Osteocyte (in vitro differentiated cells): ENCODE data around the gene DTNB. TPM values are rescaled to one million over a fixed set of nuclear protein-coding genes. Genes with fewer than 3 reads are reported as not detected.

Experiments
- DNase-seq: peaks from one replicate; pipeline ENCODE4 v3.0.0; 2021; ENCODE audit warnings: mixed read lengths; ENCODE audit not compliant: unreplicated experiment; ENCODE audit errors: extremely low spot score
- H3K27ac Mint-ChIP-seq: one replicate; pipeline ENCODE4 v1.8.0; 2021; ENCODE audit warnings: mild to moderate bottlenecking, mixed read lengths; ENCODE audit not compliant: unreplicated experiment
- H3K27me3 Mint-ChIP-seq: one replicate; pipeline ENCODE4 v1.8.0; 2021; ENCODE audit warnings: mixed read lengths; ENCODE audit not compliant: unreplicated experiment
- H3K36me3 Mint-ChIP-seq: one replicate; pipeline ENCODE4 v1.8.0; 2021; ENCODE audit warnings: mixed read lengths; ENCODE audit not compliant: unreplicated experiment
- H3K4me1 Mint-ChIP-seq: one replicate; pipeline ENCODE4 v1.8.0; 2021; ENCODE audit warnings: mixed read lengths; ENCODE audit not compliant: unreplicated experiment
- H3K4me3 Mint-ChIP-seq: one replicate; pipeline ENCODE4 v1.8.0; 2021; ENCODE audit warnings: mild to moderate bottlenecking, moderate library complexity, mixed read lengths; ENCODE audit not compliant: unreplicated experiment
- H3K9me3 Mint-ChIP-seq: one replicate; pipeline ENCODE4 v1.8.0; 2021; ENCODE audit warnings: mixed read lengths; ENCODE audit not compliant: unreplicated experiment
- total RNA-seq: library from RNA; stranded (reverse); gene quantifications from 2 replicates; pipeline ENCODE4 v1.2.1, GENCODE V29; 2021
- TF ChIP-seq, protein P1 (sequence below): fragments of 200-600 bp; sonication (generic); IDR thresholded peaks from 2 replicates; pipeline ENCODE4 v1.5.0; 2021; ENCODE audit warnings: antibody characterized with exemption, mild to moderate bottlenecking, moderate library complexity

DTNB gene
- total RNA-seq, 1 donor from 2014 or later, result 20.9 TPM

DNA sequence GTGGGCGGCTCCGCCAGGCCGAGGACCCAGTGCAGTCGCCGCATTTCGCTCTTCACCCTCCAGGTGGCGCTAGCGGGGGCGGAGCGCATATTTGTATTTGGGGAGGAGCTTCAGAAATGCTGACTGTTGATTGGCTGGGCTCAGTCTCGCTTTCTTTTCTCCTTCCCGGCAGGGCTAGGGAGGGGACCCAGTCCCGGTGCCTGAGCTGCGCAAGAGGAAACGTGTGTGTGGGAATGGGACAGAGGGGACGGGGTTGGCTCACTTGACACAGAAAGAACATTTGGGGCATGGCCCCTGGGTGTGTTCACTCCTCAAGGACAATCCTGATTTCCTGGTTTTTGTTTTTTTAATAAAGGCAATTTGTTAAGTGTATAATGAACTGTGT, 311.3 kb downstream of the DTNB start:
- peak overlapping the region; percentile 64 for H3K4me3 Mint-ChIP-seq
- no peaks in the 10 kb centered on the region for H3K27me3 Mint-ChIP-seq
- H3K36me3 Mint-ChIP-seq, result no peaks in the 10 kb centered on the region
- no peaks in the 10 kb centered on the region for H3K9me3 Mint-ChIP-seq
- peaks cover 9% of the 10 kb centered on the region for H3K4me1 Mint-ChIP-seq
- DNase-seq, result peak; percentile 97
- TF ChIP-seq, protein P1, sequence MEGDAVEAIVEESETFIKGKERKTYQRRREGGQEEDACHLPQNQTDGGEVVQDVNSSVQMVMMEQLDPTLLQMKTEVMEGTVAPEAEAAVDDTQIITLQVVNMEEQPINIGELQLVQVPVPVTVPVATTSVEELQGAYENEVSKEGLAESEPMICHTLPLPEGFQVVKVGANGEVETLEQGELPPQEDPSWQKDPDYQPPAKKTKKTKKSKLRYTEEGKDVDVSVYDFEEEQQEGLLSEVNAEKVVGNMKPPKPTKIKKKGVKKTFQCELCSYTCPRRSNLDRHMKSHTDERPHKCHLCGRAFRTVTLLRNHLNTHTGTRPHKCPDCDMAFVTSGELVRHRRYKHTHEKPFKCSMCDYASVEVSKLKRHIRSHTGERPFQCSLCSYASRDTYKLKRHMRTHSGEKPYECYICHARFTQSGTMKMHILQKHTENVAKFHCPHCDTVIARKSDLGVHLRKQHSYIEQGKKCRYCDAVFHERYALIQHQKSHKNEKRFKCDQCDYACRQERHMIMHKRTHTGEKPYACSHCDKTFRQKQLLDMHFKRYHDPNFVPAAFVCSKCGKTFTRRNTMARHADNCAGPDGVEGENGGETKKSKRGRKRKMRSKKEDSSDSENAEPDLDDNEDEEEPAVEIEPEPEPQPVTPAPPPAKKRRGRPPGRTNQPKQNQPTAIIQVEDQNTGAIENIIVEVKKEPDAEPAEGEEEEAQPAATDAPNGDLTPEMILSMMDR, result peak; percentile 96
- peak overlapping the region; percentile 39 for H3K27ac Mint-ChIP-seq

DNA sequence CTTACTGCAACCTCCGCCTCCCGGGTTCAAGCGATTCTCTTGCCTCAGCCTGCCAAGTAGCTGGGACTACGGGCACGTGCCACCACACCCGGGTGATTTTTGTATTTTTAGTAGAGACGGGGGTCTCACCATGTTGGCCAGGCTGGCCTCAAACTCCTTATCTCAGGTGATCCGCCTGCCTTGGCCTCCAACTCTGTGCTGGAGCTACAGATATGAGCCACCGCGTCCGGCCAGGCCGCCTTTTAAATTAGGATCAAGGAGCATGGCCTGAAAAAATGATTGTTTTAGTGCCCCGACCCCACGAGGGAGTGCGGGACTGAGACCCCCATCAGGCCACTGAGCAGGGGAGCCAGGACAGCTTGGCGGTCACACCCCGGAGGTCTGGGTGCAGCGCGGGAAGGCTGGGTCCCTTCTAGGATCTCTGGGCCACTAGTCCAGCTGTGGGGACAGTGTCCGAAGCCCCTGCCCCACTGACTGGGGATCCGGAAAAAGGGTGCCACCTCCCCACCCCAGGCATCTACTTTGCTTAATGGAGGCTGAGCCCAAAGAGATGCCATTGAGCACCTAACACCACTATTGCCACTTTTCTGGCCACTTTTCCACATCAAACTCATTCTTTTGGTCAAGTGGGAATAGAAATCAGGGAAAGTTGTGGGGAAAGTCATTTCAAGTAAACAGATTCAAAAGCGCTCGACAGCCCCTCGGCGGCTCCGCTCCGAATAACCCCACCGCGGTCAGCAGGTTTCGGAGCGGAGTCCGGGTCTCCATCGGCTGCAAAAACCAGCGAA, 311.9 kb downstream of the DTNB start:
- Mint-ChIP-seq H3K4me3 (peak overlapping the region; percentile 64), H3K27me3 (no peaks in the 10 kb centered on the region), H3K9me3 (no peaks in the 10 kb centered on the region), H3K36me3 (no peaks in the 10 kb centered on the region), H3K27ac (no peak overlapping the region), H3K4me1 (peaks cover 9% of the 10 kb centered on the region)
- TF ChIP-seq, protein P1, result no peak
- DNase-seq, result no peak

- Mint-ChIP-seq H3K9me3 (no peaks in the 10 kb centered on the region), H3K4me1 (peaks cover 9% of the 10 kb centered on the region), H3K27me3 (no peaks in the 10 kb centered on the region), H3K36me3 (no peaks in the 10 kb centered on the region), H3K27ac (no peak overlapping the region), H3K4me3 (no peak overlapping the region)
- no peak for DNase-seq
- TF ChIP-seq, protein P1, result no peak
Observed at GRCh38 chr2:25358836-25359235, 314.5 kb downstream of the DTNB start.

DNA sequence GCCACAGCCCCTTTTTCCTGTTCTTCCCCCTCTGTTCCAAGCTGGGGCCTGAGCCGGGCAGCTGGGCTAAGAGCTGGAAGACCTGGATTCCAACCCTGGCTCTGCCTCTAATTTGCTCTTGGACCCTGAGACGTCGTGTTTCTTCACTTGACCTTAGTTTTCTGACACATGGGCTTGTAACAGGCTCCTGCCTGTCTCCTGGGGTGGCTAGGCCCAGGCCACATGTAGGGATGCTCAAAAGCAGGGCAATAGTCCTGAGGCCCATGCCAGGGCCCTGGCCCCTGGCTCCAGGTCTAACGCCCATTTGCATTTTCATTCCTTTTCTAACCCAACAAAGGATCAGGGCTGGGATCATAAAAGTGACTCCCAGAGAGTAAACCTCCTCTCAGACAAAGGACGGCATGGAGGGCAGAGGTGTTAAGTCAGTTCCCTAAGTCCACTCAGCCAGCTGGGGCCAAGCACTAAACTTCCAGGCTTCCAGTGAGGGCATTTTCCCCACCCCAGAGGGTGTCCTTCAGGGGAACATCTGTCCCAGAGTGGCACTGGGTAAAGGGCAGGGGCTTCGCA, 315.0 kb downstream of the DTNB start:
- DNase-seq, result no peak
- TF ChIP-seq, protein P1, result no peak
- no peak overlapping the region for H3K27ac Mint-ChIP-seq

DNA sequence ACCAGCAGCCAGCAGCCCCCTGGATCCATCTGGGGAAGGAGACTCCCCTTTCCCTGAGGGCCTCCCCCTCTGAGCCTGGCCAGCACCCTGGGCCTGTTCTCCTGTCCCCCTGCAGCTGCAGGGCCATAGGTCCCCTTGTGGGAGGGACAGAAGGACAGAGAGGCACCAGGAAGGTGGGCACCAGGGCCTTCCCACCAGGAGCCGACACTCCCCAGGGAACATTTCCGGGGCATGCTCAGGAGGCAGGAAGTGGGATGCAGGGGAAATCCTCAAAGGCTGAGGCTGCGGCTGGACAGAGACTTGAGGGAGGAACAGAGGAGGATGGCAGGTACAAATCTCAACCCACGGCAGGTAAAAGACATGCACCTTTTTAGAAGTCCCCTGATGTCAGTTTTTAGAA, 317.3 kb downstream of the DTNB start:
- Mint-ChIP-seq H3K36me3 (no peaks in the 10 kb centered on the region), H3K27ac (no peak overlapping the region), H3K4me3 (no peak overlapping the region), H3K27me3 (no peaks in the 10 kb centered on the region), H3K9me3 (no peaks in the 10 kb centered on the region), H3K4me1 (no peaks in the 10 kb centered on the region)
- TF ChIP-seq, protein P1, result no peak
- DNase-seq, result no peak

More for the DNA sequence above, 315.0 kb downstream of the DTNB start:
- H3K4me1 Mint-ChIP-seq, result peaks cover 9% of the 10 kb centered on the region
- no peaks in the 10 kb centered on the region for H3K27me3 Mint-ChIP-seq
- H3K4me3 Mint-ChIP-seq, result no peak overlapping the region
- no peaks in the 10 kb centered on the region for H3K36me3 Mint-ChIP-seq
- no peaks in the 10 kb centered on the region for H3K9me3 Mint-ChIP-seq
